Fibroblast of lung (primary cell): ENCODE results near the gene NDRG3.

ENCODE experiments used
- CTCF ChIP-seq, 2 donors: IDR thresholded peaks in 1 of 2; conservative IDR thresholded peaks in 1 of 2; 1 replicate in 1 of 2; 2 replicates in 1 of 2; pipeline ENCODE4 v1.5.1; 2011 to 2012; ENCODE audit warnings: low read length in 2 of 2, control low read depth in 1 of 2, inconsistent platforms in 1 of 2, low read depth in 1 of 2, mild to moderate bottlenecking in 1 of 2
- EZH2 ChIP-seq: IDR thresholded peaks from 2 replicates; pipeline ENCODE4 v1.5.1; 2012; ENCODE audit warnings: low read length, control low read depth, mild to moderate bottlenecking; ENCODE audit errors: missing control alignments

GRCh38 chr20:36633285-36633772 lies 112.6 kb downstream of the NDRG3 start:
- TF ChIP-seq CTCF (conservative IDR thresholded peaks at IDR 0.05 in 1 of 2, IDR thresholded peaks at IDR 0.05 in 1 of 2; ENCODE audit: low read depth in 1 of 2, low read length in 2 of 2) (no peak), EZH2 (no peak)
